Adipose tissue (tissue), 3 donors: ENCODE data around the gene DDA1. TPM values are rescaled to one million over a fixed set of nuclear protein-coding genes. Genes with fewer than 3 reads are reported as not detected.
"Not testable (repeated sequence)": the region's sequence is repeated elsewhere in the genome, so short reads cannot be mapped to it uniquely, and the experiment has no call there.

Experiments used
- H3K27ac ChIP-seq: one replicate; pipeline ENCODE4 v1.5.1; 2013; ENCODE audit warnings: low read depth, low read length
- WGBS, 3 donors: extraction: QIAGEN DNeasy Blood & Tissue Kit; methylation state at CpG; one replicate each; pipeline ENCODE4 v1.1.7; 2013; 5-methylcytosine and 5-hydroxymethylcytosine counted together
- polyA plus RNA-seq, 3 donors: library from polyadenylated mRNA; stranded (reverse); fragments of 200-250 nt; gene quantifications; one replicate each; pipeline ENCODE4 v1.2.3, GENCODE V29; 2013
- donor health status: healthy with polysubstance abuse.
- donor health status: Bipolar disorder and iron deficiency.
- donor health status: healthy.

DDA1 gene
- polyA plus RNA-seq, 3 donors, result 19.7 to 90.1 (median 39.3) TPM

DNA sequence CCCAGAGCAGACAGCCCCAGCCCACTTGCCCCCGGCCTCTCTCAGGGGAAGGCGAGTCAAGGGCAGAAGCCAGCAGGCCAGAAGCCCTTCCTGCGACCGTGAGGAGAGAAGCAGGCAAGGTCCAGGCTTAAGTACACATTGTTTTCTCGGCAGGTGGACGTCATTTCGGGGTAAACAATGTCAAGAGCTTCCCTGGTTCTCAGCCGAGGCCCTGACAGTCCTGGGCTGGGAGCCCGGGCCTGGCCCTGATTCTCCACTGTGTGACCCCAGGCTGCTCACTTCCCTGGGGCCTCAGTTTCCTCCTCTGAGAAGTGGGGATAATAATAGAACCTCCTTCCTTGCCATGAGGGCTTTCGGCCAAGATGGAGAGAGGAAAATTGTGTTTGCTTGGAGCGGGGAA lies 48.4 kb downstream of the DDA1 start:
- WGBS, 3 donors, result 42 to 76% (median 65%) methylated on average over 11 of the region's 11 CpGs
- H3K27ac ChIP-seq, result peak overlapping the region; percentile 6

DNA sequence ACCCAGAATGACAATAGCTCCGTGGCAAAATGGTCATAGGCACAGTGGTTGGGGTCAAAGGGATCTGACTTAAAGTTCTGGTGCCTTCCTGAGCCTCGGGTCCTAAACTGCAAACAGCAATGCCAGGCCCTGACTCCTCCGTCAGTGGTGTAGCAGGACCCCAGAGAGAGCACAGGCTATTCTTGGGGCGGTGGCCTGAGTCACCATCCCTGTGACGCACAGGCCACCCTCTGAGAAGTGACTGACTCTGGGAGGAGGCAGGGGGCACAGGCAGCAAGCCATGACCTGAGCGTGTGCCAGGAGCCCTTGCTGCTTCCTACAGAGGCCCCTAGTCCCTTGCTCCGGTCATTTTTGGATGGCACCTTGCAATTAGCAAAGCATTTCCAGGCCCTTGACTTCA lies 49.0 kb downstream of the DDA1 start:
- no peak overlapping the region for H3K27ac ChIP-seq

DNA sequence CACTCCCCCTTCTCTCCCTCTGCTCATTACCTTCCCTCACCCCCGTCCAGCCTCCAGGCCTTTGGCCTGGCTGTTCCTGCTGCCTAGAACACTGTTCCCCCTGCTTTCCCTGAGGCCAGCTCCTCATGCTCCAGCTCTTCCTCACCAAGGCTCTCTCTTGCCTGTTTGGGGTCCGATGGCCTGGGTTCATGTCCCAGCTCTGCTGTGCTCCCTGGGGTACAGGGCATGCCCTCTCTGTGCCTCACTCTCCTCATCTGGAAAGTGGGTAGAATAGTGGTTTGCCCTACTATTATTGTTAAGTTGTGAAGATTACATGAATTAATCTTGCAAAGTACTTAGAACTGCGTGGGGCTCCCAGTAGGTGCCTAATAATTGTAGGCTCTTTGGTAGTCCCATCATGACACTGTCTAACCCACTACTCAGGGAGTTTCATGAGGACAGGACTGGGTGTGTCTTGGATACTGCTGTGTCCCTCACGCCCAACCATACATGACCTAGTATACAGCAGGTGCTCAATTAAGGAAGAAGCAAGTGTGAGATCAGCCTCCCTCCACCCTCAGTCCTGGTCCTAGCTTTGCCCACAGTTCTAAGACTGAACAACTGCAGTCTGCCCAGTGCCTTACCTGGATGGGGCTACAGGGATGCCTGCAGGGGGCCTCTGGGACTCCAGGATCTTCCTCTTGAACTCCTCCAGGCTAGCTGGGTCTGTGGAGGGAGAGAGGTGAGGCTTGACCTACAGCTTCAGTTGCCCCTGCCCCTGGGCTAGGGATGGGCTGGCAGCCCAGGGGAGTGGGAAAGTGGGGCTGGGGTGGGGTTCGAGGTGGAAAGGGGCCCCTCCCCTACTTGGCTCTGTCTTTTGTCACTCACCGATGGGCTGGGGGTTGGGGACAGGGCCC lies 50.8 kb downstream of the DDA1 start:
- WGBS, 3 donors, result 74 to 88% (median 81%) methylated on average over 6 of the region's 6 CpGs
- no peak overlapping the region for H3K27ac ChIP-seq

More for the DNA sequence above, 49.0 kb downstream of the DDA1 start:
- WGBS, 3 donors, result 64 to 72% (median 67%) methylated on average over 6 to 7 of the region's 7 CpGs

DNA sequence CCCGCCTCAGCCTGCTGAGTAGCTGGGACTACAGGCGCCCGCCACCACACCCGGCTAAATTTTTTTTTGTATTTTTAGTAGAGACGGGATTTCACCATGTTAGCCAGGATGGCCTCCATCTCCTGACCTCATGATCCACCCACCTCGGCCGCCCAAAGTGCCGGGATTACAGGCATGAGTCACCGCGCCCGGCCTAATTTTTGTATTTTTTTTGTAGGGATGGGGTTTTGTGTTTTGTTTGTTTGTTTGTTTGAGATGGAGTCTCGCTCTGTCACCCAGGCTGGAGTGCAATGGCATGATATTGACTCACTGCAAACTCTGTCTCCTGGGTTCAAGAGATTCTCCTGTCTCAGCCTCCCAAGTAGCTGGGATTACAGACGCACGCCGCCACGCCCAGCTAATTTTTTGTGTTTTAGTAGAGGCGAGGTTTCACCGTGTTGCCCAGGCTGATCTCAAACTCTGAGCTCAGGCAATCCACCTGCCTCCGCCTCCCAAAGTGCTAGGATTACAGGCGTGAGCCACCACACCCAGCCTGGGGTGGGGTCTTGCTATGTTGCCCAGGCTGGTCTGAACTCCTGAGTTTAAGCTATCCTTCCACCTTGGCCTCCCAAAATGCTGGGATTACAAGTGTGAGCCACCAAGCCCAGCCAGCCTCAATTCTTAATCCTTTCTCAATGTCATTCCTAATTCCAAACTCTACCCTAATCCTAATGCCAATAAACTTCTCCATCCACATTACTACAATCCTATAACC lies 54.7 kb downstream of the DDA1 start:
- not testable (repeated sequence) for H3K27ac ChIP-seq
- 87 to 89% (median 88%) methylated on average over 20 of the region's 20 CpGs for WGBS, 3 donors

DNA sequence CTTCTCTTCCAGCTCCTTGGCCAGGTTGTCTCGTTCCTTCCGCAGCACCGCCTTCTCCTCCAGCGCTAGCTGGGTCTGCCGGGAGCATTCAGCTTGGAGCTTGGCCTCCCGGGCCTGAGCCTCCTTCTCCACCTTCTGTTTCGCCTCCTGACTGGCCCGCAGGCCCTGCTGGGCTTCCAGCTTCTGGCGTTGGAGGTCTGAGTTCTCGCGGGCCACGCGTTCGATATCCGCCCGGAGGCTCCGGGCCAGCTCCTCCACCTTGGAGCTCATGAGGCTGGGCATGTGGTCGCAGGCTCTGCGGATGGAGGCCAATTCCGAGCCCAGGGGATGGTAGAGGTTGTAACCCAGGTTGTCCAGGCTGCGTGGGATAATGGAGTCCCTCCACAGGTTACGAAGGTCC lies 56.0 kb downstream of the DDA1 start:
- WGBS, 3 donors, result 90 to 95% (median 91%) methylated on average over 22 of the region's 22 CpGs
- H3K27ac ChIP-seq, result no peak overlapping the region

DNA sequence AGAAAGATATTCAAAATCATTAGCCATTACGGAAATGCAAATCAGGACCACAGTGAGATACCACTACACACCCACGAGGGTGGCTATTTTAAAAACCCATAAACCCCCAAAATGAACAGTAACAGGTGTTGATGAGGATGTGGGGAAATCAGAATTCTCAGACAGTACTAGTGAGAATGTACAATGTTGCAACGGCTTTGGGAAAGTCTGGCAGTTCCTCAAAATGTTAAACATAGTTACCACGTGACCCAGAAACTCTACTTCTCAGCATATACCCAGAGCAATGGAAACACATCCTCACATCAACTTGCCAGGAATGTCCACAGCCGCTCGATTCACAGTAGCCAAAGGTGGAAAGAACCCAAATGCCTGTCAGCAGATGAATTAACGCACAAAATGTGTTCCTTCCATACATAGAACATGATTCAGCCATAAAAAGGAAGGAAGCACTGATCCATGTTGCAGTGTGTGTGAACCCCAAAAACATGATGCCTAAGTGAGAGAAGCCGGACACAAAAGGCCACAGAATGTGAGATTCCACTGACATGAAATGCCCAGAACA lies 60.7 kb downstream of the DDA1 start:
- WGBS, 3 donors, result 22 to 35% (median 27%) methylated on average over 8 of the region's 8 CpGs
- no peak overlapping the region for H3K27ac ChIP-seq

Other genes starting within 250 kb of the DDA1 start
- 1 to 10 TPM; 2.7 to 9.0 (median 5.1) TPM for gene HAUS8, start 234.1 kb upstream of the DDA1 start, polyA plus RNA-seq
- 10 to 100 TPM; 18.0 to 48.1 (median 45.6) TPM for gene MYO9B, start 233.8 kb upstream of the DDA1 start, polyA plus RNA-seq
- gene USE1, start 94.2 kb upstream of the DDA1 start, polyA plus RNA-seq, result 10 to 100 TPM; 41.1 to 61.7 (median 45.7) TPM
- 10 to 100 TPM; 21.4 to 46.4 (median 30.6) TPM for gene OCEL1, start 83.3 kb upstream of the DDA1 start, polyA plus RNA-seq
- 10 to 100 TPM; 11.0 to 44.8 (median 30.2) TPM for gene NR2F6, start 63.6 kb upstream of the DDA1 start, polyA plus RNA-seq
- gene USHBP1, start 44.8 kb upstream of the DDA1 start, polyA plus RNA-seq, result 10 to 100 TPM in 2 of 3 donors, 1 to 10 TPM in 1; 2.5 to 28.0 (median 11.0) TPM
- 10 to 100 TPM; 38.2 to 70.6 (median 65.2) TPM for gene BABAM1, start 42.1 kb upstream of the DDA1 start, polyA plus RNA-seq
- under 1 TPM; 0.08 to 0.70 (median 0.34) TPM for gene ANKLE1, start 27.7 kb upstream of the DDA1 start, polyA plus RNA-seq
- gene ABHD8, start 6.1 kb upstream of the DDA1 start, polyA plus RNA-seq, result 1 to 10 TPM; 7.1 to 9.2 (median 7.9) TPM
- 100 to 1,000 TPM in 2 of 3 donors, 10 to 100 TPM in 1; 97.5 to 156 (median 101) TPM for gene MRPL34, start 3.7 kb upstream of the DDA1 start, polyA plus RNA-seq
- gene ANO8, start 25.3 kb downstream of the DDA1 start, polyA plus RNA-seq, result 10 to 100 TPM in 1 of 3 donors, 1 to 10 TPM in 2; 5.6 to 15.8 (median 6.3) TPM
- gene GTPBP3, start 28.0 kb downstream of the DDA1 start, polyA plus RNA-seq, result 10 to 100 TPM; 10.1 to 18.8 (median 13.6) TPM
- 100 to 1,000 TPM in 1 of 3 donors, 10 to 100 TPM in 2; 73.0 to 247 (median 78.6) TPM for gene PLVAP, start 67.8 kb downstream of the DDA1 start, polyA plus RNA-seq
- gene CCDC194, start 84.6 kb downstream of the DDA1 start, polyA plus RNA-seq, result not detected
- gene BST2, start 96.1 kb downstream of the DDA1 start, polyA plus RNA-seq, result 100 to 1,000 TPM in 2 of 3 donors, 10 to 100 TPM in 1; 51.3 to 220 (median 175) TPM
- 10 to 100 TPM; 43.9 to 70.1 (median 66.4) TPM for gene MVB12A, start 110.5 kb downstream of the DDA1 start, polyA plus RNA-seq
- under 1 TPM; 0.06 to 0.59 (median 0.34) TPM for gene TMEM221, start 139.1 kb downstream of the DDA1 start, polyA plus RNA-seq
- gene NXNL1, start 151.4 kb downstream of the DDA1 start, polyA plus RNA-seq, result 1 to 10 TPM in 2 of 3 donors, under 1 TPM in 1; 0.07 to 1.6 (median 1.6) TPM
- 10 to 100 TPM; 12.3 to 30.6 (median 23.7) TPM for gene SLC27A1, start 161.0 kb downstream of the DDA1 start, polyA plus RNA-seq
- gene PGLS, start 202.1 kb downstream of the DDA1 start, polyA plus RNA-seq, result 100 to 1,000 TPM in 1 of 3 donors, 10 to 100 TPM in 2; 67.1 to 126 (median 86.4) TPM
- 10 to 100 TPM; 21.5 to 68.3 (median 50.4) TPM for gene COLGALT1, start 246.1 kb downstream of the DDA1 start, polyA plus RNA-seq